Measurements from ENCODE around the gene CEPT1. TPM values are rescaled to one million over a fixed set of nuclear protein-coding genes. Genes with fewer than 3 reads are reported as not detected.

Gene CEPT1
- total and polyA plus RNA-seq, 2 experiments from 2014 or later, result 28.7 to 35.8 TPM

- Histone ChIP-seq H2AFZ (no peak overlapping the region), H3K9me2 (ENCODE audit: insufficient read depth) (no peaks in the 10 kb centered on the region), H3K9ac (no peak overlapping the region), H3K4me2 (ENCODE audit: unreplicated experiment) (no peak overlapping the region), H3K36me3 (ENCODE audit: low read depth) (no peaks in the 10 kb centered on the region), H4K20me1 (ENCODE audit: insufficient read depth) (no peaks in the 10 kb centered on the region), H3K4me3 (no peak overlapping the region), H3F3A (ENCODE audit: insufficient read depth) (peaks cover 33% of the 10 kb centered on the region), H3K27ac (no peak overlapping the region), H3K4me1 (ENCODE audit: insufficient read depth) (peaks cover 34% of the 10 kb centered on the region), H3K27me3 (replicated peaks; ENCODE audit: insufficient read depth) (no peaks in the 10 kb centered on the region), H3K9me3 (ENCODE audit: low read depth) (no peaks in the 10 kb centered on the region), H3K79me2 (ENCODE audit: insufficient read depth) (no peaks in the 10 kb centered on the region)
- TF ChIP-seq EZH2 (IDR thresholded peaks at IDR 0.05; ENCODE audit: insufficient read depth, poor library complexity, severe bottlenecking), result no peak
- no peak for TF ChIP-seq EZH2phosphoT487 (IDR thresholded peaks at IDR 0.05; ENCODE audit: insufficient read depth, low read depth)
- in situ Hi-C loops (cut with MboI), result no loop called here
- 59 to 79% methylated on average over 2 of the region's 2 CpGs for WGBS, 2 experiments (ENCODE audit: low coverage in 1 of 2, low lambda C conversion rate in 2 of 2, missing lambda C conversion rate in 2 of 2)
- no peak for DNase-seq
These were observed 56.2 kb downstream of the CEPT1 start for GRCh38 chr1:111196213-111196612.

DNA sequence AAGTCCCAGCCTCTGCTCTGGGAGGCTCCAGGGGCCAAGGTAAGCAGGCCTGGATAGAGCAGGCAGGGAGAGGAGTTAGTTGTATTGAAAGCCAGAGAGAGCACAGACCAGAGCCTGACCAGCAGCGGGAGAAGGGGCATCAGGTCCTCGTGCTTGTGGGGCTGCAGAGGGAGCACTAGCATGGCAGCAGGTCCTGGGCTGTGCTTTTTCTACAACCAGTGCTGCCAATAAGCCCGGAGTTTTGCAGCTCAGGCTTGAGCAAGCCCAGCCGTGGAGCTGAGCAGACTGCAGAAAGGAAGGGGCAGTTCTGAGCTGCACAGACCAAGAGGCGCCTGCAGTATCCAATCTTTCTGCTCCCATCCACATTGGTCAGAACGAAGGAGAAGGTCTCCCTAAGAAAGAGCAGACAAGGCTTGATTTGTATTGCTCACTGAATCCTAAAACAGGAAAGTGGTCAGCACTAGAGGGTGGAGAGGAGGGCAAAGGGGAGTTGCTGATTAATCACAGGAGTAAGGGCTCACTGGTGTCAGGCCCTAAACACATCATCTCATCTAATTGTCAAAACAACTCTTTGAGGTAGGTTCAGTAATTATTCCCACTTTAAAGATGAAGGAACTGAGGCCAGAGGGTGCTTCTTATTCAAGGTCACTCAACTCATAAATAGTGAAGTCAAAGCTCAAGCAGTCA, 57.7 kb downstream of the CEPT1 start:
- peak; percentile 43 for DNase-seq
- H3K9ac ChIP-seq, result no peak overlapping the region
- H3K9me2 ChIP-seq (ENCODE audit: insufficient read depth), result no peaks in the 10 kb centered on the region
- H3K4me3 ChIP-seq, result no peak overlapping the region
- in situ Hi-C loops (cut with MboI), result no loop called here
- H3K4me1 ChIP-seq (ENCODE audit: insufficient read depth), result peaks cover 21% of the 10 kb centered on the region
- H2AFZ ChIP-seq, result no peak overlapping the region
- H3K36me3 ChIP-seq (ENCODE audit: low read depth), result no peaks in the 10 kb centered on the region
- no peaks in the 10 kb centered on the region for H4K20me1 ChIP-seq (ENCODE audit: insufficient read depth)
- no peak overlapping the region for H3K27ac ChIP-seq
- H3K4me2 ChIP-seq (ENCODE audit: unreplicated experiment), result no peak overlapping the region
- TF ChIP-seq EZH2phosphoT487 (IDR thresholded peaks at IDR 0.05; ENCODE audit: insufficient read depth, low read depth), result no peak
- no peak for TF ChIP-seq EZH2 (IDR thresholded peaks at IDR 0.05; ENCODE audit: insufficient read depth, poor library complexity, severe bottlenecking)
- WGBS, 2 experiments (ENCODE audit: low coverage in 1 of 2, low lambda C conversion rate in 2 of 2, missing lambda C conversion rate in 2 of 2), result 54 to 61% methylated on average over 5 of the region's 6 CpGs
- peaks cover 17% of the 10 kb centered on the region for H3F3A ChIP-seq (ENCODE audit: insufficient read depth)
- H3K27me3 ChIP-seq (replicated peaks; ENCODE audit: insufficient read depth), result no peaks in the 10 kb centered on the region
- no peaks in the 10 kb centered on the region for H3K79me2 ChIP-seq (ENCODE audit: insufficient read depth)
- no peaks in the 10 kb centered on the region for H3K9me3 ChIP-seq (ENCODE audit: low read depth)

GRCh38 chr1:111198836-111199235, 58.8 kb downstream of the CEPT1 start:
- Histone ChIP-seq H3K27ac (no peak overlapping the region), H3K9me3 (ENCODE audit: low read depth) (no peaks in the 10 kb centered on the region), H3K4me1 (ENCODE audit: insufficient read depth) (peaks cover 13% of the 10 kb centered on the region), H2AFZ (no peak overlapping the region), H3K4me3 (no peak overlapping the region), H3K9me2 (ENCODE audit: insufficient read depth) (no peaks in the 10 kb centered on the region), H3K4me2 (ENCODE audit: unreplicated experiment) (no peak overlapping the region), H3K36me3 (ENCODE audit: low read depth) (no peaks in the 10 kb centered on the region), H4K20me1 (ENCODE audit: insufficient read depth) (no peaks in the 10 kb centered on the region), H3K79me2 (ENCODE audit: insufficient read depth) (no peaks in the 10 kb centered on the region), H3K9ac (no peak overlapping the region), H3F3A (ENCODE audit: insufficient read depth) (peaks cover 6% of the 10 kb centered on the region), H3K27me3 (replicated peaks; ENCODE audit: insufficient read depth) (no peaks in the 10 kb centered on the region)
- in situ Hi-C loops (cut with MboI), result no loop called here
- TF ChIP-seq EZH2phosphoT487 (IDR thresholded peaks at IDR 0.05; ENCODE audit: insufficient read depth, low read depth) (no peak), EZH2 (IDR thresholded peaks at IDR 0.05; ENCODE audit: insufficient read depth, poor library complexity, severe bottlenecking) (no peak)
- WGBS, 2 experiments (ENCODE audit: low coverage in 1 of 2, low lambda C conversion rate in 2 of 2, missing lambda C conversion rate in 2 of 2), result 95 to 97% methylated on average over 5 of the region's 5 CpGs
- no peak for DNase-seq

DNA sequence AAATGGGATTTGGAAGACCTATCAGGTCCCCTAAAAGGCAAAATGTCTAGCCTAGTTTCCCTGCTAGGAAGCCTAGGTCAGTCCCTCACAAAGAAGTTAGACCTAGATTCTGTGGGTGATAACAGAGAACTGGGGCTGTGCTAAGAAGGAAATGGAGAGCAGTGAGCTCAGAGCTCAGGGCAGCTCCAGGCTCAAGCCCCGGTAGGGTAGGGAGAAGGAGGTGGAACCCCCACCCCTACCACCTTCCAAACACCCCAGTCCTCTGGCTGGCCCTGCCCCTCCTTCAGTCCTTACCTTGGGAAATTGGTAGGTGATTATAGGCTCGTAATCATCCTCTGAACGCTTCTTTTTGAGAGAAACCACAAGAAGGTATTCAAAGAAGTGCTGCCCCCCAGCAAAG, 59.3 kb downstream of the CEPT1 start:
- H3F3A ChIP-seq (ENCODE audit: insufficient read depth), result peaks cover 2% of the 10 kb centered on the region; the same call in 1 of the 2 replicates
- no peak overlapping the region for H3K4me2 ChIP-seq (ENCODE audit: unreplicated experiment)

More for the DNA sequence above, 59.3 kb downstream of the CEPT1 start:
- H3K9me2 ChIP-seq (ENCODE audit: insufficient read depth), result no peaks in the 10 kb centered on the region
- no peaks in the 10 kb centered on the region for H3K27me3 ChIP-seq (replicated peaks; ENCODE audit: insufficient read depth)
- H3K79me2 ChIP-seq (ENCODE audit: insufficient read depth), result no peaks in the 10 kb centered on the region
- no peak overlapping the region for H3K4me3 ChIP-seq
- no peaks in the 10 kb centered on the region for H3K9me3 ChIP-seq (ENCODE audit: low read depth)
- H3K9ac ChIP-seq, result no peak overlapping the region
- no peak overlapping the region for H3K27ac ChIP-seq
- WGBS, 2 experiments (ENCODE audit: low coverage in 1 of 2, low lambda C conversion rate in 2 of 2, missing lambda C conversion rate in 2 of 2), result 71 to 84% methylated on average over 3 of the region's 3 CpGs
- no peak for DNase-seq
- H3K4me1 ChIP-seq (ENCODE audit: insufficient read depth), result peaks cover 8% of the 10 kb centered on the region
- no peaks in the 10 kb centered on the region for H3K36me3 ChIP-seq (ENCODE audit: low read depth)
- no peak for TF ChIP-seq EZH2 (IDR thresholded peaks at IDR 0.05; ENCODE audit: insufficient read depth, poor library complexity, severe bottlenecking)
- TF ChIP-seq EZH2phosphoT487 (IDR thresholded peaks at IDR 0.05; ENCODE audit: insufficient read depth, low read depth), result no peak
- no peaks in the 10 kb centered on the region for H4K20me1 ChIP-seq (ENCODE audit: insufficient read depth)
- H2AFZ ChIP-seq, result no peak overlapping the region
- in situ Hi-C loops (cut with MboI), result no loop called here

Measured in GM23248 (cell line).